Measurements from ENCODE around the gene KCNQ5.

The KCNQ5 gene

GRCh38 chr6:73017476-73017875, 395.6 kb downstream of the KCNQ5 start:
- H3K4me1 ChIP-seq (ENCODE audit: low read depth, poor library complexity, severe bottlenecking) = no peaks in the 10 kb centered on the region
- no peak overlapping the region for H2AFZ ChIP-seq (ENCODE audit: low read depth)
- H3K27ac ChIP-seq = no peak overlapping the region
- H3K79me2 ChIP-seq (ENCODE audit: insufficient read depth, low read depth) = no peaks in the 10 kb centered on the region
- no peaks in the 10 kb centered on the region; the same call in 1 of the 2 replicates for H4K20me1 ChIP-seq (ENCODE audit: insufficient read depth)
- no peak overlapping the region for H3K9ac ChIP-seq
- TF ChIP-seq CTCF (conservative IDR thresholded peaks at IDR 0.05; ENCODE audit: low read depth, low read length) = no peak
- H3K4me2 ChIP-seq = no peak overlapping the region
- H3K27me3 ChIP-seq (ENCODE audit: insufficient read depth, low read depth) = no peaks in the 10 kb centered on the region
- H3K4me3 ChIP-seq (IDR thresholded peaks at IDR 0.05; ENCODE audit: insufficient read depth, low read depth, low read length) = no peak overlapping the region
- no peaks in the 10 kb centered on the region for H3K36me3 ChIP-seq (ENCODE audit: insufficient read depth)

- Histone ChIP-seq H3K79me2 (ENCODE audit: insufficient read depth, low read depth) (no peaks in the 10 kb centered on the region), H3K9ac (no peak overlapping the region)
- no peak for TF ChIP-seq CTCF (conservative IDR thresholded peaks at IDR 0.05; ENCODE audit: low read depth, low read length)
Measured at GRCh38 chr6:73024598-73024997, 402.7 kb downstream of the KCNQ5 start.

DNA sequence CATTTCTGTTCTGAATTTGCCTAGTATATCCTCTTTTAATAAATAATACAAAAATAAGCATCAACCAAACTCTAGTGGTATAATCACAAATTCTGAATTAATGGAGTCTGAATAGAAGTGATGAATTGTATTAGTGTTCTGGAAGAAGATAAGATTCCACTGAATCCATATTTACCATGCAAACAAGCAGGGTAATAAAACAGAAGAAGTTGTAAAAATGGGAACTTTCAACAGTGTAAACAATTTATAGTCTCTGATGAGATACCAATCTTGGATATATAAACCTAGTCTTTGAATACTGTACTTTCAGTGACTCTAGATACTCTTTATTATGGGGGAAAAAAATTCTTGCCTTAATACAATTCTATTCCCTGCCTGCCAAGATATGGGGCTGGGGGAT, 405.8 kb downstream of the KCNQ5 start:
- Histone ChIP-seq H3K4me2 (no peak overlapping the region), H3K27ac (no peak overlapping the region), H3K4me1 (ENCODE audit: low read depth, poor library complexity, severe bottlenecking) (peaks cover 7% of the 10 kb centered on the region), H3K9ac (no peak overlapping the region), H3K4me3 (IDR thresholded peaks at IDR 0.05; ENCODE audit: insufficient read depth, low read depth, low read length) (no peak overlapping the region), H4K20me1 (ENCODE audit: insufficient read depth) (no peaks in the 10 kb centered on the region), H3K36me3 (ENCODE audit: insufficient read depth) (no peaks in the 10 kb centered on the region), H3K79me2 (ENCODE audit: insufficient read depth, low read depth) (no peaks in the 10 kb centered on the region), H2AFZ (ENCODE audit: low read depth) (no peak overlapping the region), H3K27me3 (ENCODE audit: insufficient read depth, low read depth) (no peaks in the 10 kb centered on the region)
- no peak for TF ChIP-seq CTCF (conservative IDR thresholded peaks at IDR 0.05; ENCODE audit: low read depth, low read length)

More at GRCh38 chr6:73024598-73024997, 402.7 kb downstream of the KCNQ5 start:
- no peaks in the 10 kb centered on the region for H4K20me1 ChIP-seq (ENCODE audit: insufficient read depth)
- no peaks in the 10 kb centered on the region for H3K36me3 ChIP-seq (ENCODE audit: insufficient read depth)
- H2AFZ ChIP-seq (ENCODE audit: low read depth) = no peak overlapping the region
- no peak overlapping the region for H3K4me2 ChIP-seq
- no peak overlapping the region for H3K27ac ChIP-seq
- no peaks in the 10 kb centered on the region for H3K4me1 ChIP-seq (ENCODE audit: low read depth, poor library complexity, severe bottlenecking)
- no peaks in the 10 kb centered on the region for H3K27me3 ChIP-seq (ENCODE audit: insufficient read depth, low read depth)
- no peak overlapping the region for H3K4me3 ChIP-seq (IDR thresholded peaks at IDR 0.05; ENCODE audit: insufficient read depth, low read depth, low read length)

- Histone ChIP-seq H3K79me2 (ENCODE audit: insufficient read depth, low read depth) (no peaks in the 10 kb centered on the region), H3K4me2 (no peak overlapping the region), H3K4me3 (IDR thresholded peaks at IDR 0.05; ENCODE audit: insufficient read depth, low read depth, low read length) (no peak overlapping the region), H3K36me3 (ENCODE audit: insufficient read depth) (no peaks in the 10 kb centered on the region), H3K9ac (no peak overlapping the region), H2AFZ (ENCODE audit: low read depth) (no peak overlapping the region), H4K20me1 (ENCODE audit: insufficient read depth) (no peaks in the 10 kb centered on the region), H3K27me3 (ENCODE audit: insufficient read depth, low read depth) (no peaks in the 10 kb centered on the region), H3K27ac (no peak overlapping the region), H3K4me1 (ENCODE audit: low read depth, poor library complexity, severe bottlenecking) (peaks cover 7% of the 10 kb centered on the region)
- no peak for TF ChIP-seq CTCF (conservative IDR thresholded peaks at IDR 0.05; ENCODE audit: low read depth, low read length)
Measured at GRCh38 chr6:73028124-73028766, 406.4 kb downstream of the KCNQ5 start.
